Breast epithelium (tissue), 3 donors: ENCODE data around the gene AUNIP.

Experiments
- CTCF ChIP-seq, 3 donors: fragments of 450-650 bp; IDR thresholded peaks; one replicate each; pipeline ENCODE4 v1.5.1; 2016 to 2017; ENCODE audit warnings: antibody characterized with exemption in 3 of 3, mild to moderate bottlenecking in 3 of 3, moderate library complexity in 3 of 3
- POLR2A ChIP-seq: fragments of 450-650 bp; IDR thresholded peaks from one replicate; pipeline ENCODE4 v1.6.1; 2016; ENCODE audit warnings: antibody characterized with exemption, mild to moderate bottlenecking, moderate library complexity

GRCh38 chr1:25815208-25816111 lies 43.8 kb downstream of the AUNIP start:
- TF ChIP-seq POLR2A (no peak), CTCF (IDR thresholded peaks at IDR 0.05) (no peak)
